ENCODE data around the gene IRAK4. TPM values are rescaled to one million over a fixed set of nuclear protein-coding genes. Genes with fewer than 3 reads are reported as not detected.

The IRAK4 gene
- total RNA-seq, 4 donors from 2014 or later = 2.5 to 10.0 (median 2.9) TPM

GRCh38 chr12:43737646-43738045 lies 21.1 kb upstream of the IRAK4 start:
- DNase-seq = no peak
- H3K4me1 ChIP-seq = peaks cover 8 to 11% of the 10 kb centered on the region in 2 donors
- H3K4me3 ChIP-seq = no peak overlapping the region
- in situ Hi-C loops (cut with MboI; ENCODE audit: low sequenced_read_pairs in 4 of 4) = no loop called here
- no peaks in the 10 kb centered on the region for H3K27me3 ChIP-seq
- no peak overlapping the region for H3K27ac ChIP-seq
- no peak for ATAC-seq
- no peak for TF ChIP-seq POLR2A (IDR thresholded peaks at IDR 0.05)
- no peak for TF ChIP-seq CTCF (IDR thresholded peaks at IDR 0.05 in 4 of 5, conservative IDR thresholded peaks at IDR 0.05 in 1 of 5)
- no peaks in the 10 kb centered on the region for H3K9me3 ChIP-seq
- H3K36me3 ChIP-seq = peaks cover 2 to 29% of the 10 kb centered on the region in 2 donors
- intact Hi-C loops (cut with DNase I; ENCODE audit: low total_unique reads) = no loop called here

GRCh38 chr12:43740511-43741100 lies 18.1 kb upstream of the IRAK4 start:
- intact Hi-C loops (cut with DNase I; ENCODE audit: low total_unique reads) = no loop called here
- H3K36me3 ChIP-seq = peaks cover 0 to 39% of the 10 kb centered on the region in 2 donors
- H3K9me3 ChIP-seq = no peaks in the 10 kb centered on the region
- in situ Hi-C loops (cut with MboI; ENCODE audit: low sequenced_read_pairs in 4 of 4) = loop anchor here in 1 of 4 donors (10.0 kb wide), 1 partner anchor 144 kb away; no protein-coding TSS in a partner anchor
- DNase-seq (no peak), ATAC-seq (no peak)
- no peak overlapping the region for H3K4me3 ChIP-seq
- no peaks in the 10 kb centered on the region for H3K27me3 ChIP-seq
- TF ChIP-seq CTCF (IDR thresholded peaks at IDR 0.05 in 4 of 5, conservative IDR thresholded peaks at IDR 0.05 in 1 of 5) (no peak), POLR2A (IDR thresholded peaks at IDR 0.05) (no peak)
- peaks cover 8 to 11% of the 10 kb centered on the region in 2 donors for H3K4me1 ChIP-seq
- no peak overlapping the region for H3K27ac ChIP-seq

DNA sequence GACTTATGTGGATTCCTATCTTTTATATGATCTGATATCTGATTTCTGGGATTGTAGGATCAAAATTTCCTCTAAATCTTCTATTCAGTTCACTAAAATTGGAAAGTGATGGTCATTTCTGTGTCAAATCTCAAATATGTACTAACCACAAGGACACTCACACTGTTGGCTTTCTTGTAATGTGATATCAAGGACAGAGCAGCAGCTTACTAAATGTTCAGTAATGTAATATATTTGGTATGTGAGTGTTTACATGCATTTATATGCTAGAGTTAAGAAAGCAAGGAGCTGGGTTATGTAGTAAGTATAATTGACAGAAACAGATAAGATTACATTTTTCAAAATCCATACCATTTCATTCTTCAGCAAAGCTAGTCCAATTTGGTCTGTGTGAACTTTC lies 16.6 kb upstream of the IRAK4 start:
- no peak overlapping the region for H3K4me3 ChIP-seq
- ATAC-seq = peak; percentile 71 to 91
- in situ Hi-C loops (cut with MboI; ENCODE audit: low sequenced_read_pairs in 4 of 4) = loop anchor here in 1 of 4 donors (10.0 kb wide), 1 partner anchor 143 kb away; no protein-coding TSS in a partner anchor
- no peak for DNase-seq
- no peaks in the 10 kb centered on the region for H3K27me3 ChIP-seq
- H3K36me3 ChIP-seq = peaks cover 0 to 37% of the 10 kb centered on the region in 2 donors
- H3K27ac ChIP-seq = peak overlapping the region; percentile 35 to 54 (median 43)
- intact Hi-C loops (cut with DNase I; ENCODE audit: low total_unique reads) = no loop called here
- H3K9me3 ChIP-seq = no peaks in the 10 kb centered on the region
- peaks cover 8 to 11% of the 10 kb centered on the region in 2 donors for H3K4me1 ChIP-seq
- TF ChIP-seq POLR2A (IDR thresholded peaks at IDR 0.05) (no peak), CTCF (IDR thresholded peaks at IDR 0.05 in 4 of 5, conservative IDR thresholded peaks at IDR 0.05 in 1 of 5) (no peak)

GRCh38 chr12:43744826-43745225 lies 13.9 kb upstream of the IRAK4 start:
- Histone ChIP-seq H3K9me3 (no peaks in the 10 kb centered on the region), H3K27ac (no peak overlapping the region), H3K4me1 (peaks cover 8 to 11% of the 10 kb centered on the region in 2 donors), H3K4me3 (no peak overlapping the region), H3K36me3 (peaks cover 0 to 25% of the 10 kb centered on the region in 2 donors), H3K27me3 (no peaks in the 10 kb centered on the region)
- intact Hi-C loops (cut with DNase I; ENCODE audit: low total_unique reads) (no loop called here), in situ Hi-C loops (cut with MboI; ENCODE audit: low sequenced_read_pairs in 4 of 4) (loop anchor here in 1 of 4 donors (10.0 kb wide), 1 partner anchor 140 kb away; no protein-coding TSS in a partner anchor)
- no peak for ATAC-seq
- no peak for DNase-seq
- TF ChIP-seq CTCF (IDR thresholded peaks at IDR 0.05 in 4 of 5, conservative IDR thresholded peaks at IDR 0.05 in 1 of 5) = no peak
- TF ChIP-seq POLR2A (IDR thresholded peaks at IDR 0.05) = no peak
